ENCODE results near the gene ESPN.

- TF ChIP-seq CTCF (IDR thresholded peaks at IDR 0.05) (no peak), POLR2A (IDR thresholded peaks at IDR 0.05) (no peak)
These were observed 25.3 kb upstream of the ESPN start for GRCh38 chr1:6399294-6399693.

Data from sigmoid colon (tissue), 3 donors.